GM21526 (cell line): ENCODE data around the gene PODXL.

Source experiments
- ATAC-seq: cut with Tn5 transposase; IDR thresholded peaks from one replicate; pipeline ENCODE4 v1.9.1; 2021; ENCODE audit warnings: moderate library complexity; ENCODE audit not compliant: unreplicated experiment, low FRiP score

Gene PODXL

DNA sequence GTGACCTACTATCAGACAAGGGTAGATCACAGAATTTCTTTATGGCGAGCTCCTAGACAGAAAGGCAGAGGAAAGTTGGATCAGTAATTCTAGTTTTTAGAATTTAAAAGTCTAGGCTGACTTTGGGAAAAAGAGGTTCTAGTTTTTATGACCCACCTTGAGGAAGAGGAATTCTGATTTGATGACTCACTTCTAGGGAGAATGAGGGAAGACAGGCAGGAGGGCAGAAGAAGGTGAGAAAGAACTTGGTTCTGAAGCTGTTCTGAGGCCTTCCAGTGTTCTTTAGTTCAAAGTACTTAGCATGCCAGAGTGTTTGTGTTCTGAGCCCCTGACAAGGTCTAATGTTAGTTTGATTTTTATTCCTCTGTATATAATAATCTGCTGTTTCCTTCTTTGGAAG is 97.2 kb downstream of the PODXL start:
- no peak for ATAC-seq

DNA sequence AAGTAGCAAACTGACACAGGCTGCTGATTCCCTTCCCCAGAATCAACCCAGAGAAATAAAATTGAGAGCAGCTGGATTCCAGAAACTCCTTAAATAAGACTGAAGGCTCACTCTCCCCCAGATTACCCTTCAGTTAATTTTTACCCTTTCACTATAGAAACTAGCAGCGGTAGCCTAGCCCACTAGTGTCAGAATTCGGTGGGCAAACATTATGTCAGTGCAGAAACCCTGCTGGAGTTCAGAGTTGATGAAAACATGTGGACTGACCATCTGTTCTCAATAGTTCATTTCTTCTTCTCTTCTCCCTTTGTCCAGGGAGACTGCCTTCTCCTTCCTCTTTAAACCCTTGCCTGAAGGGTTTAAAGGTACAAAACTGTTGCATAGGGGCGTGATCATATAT is 100.1 kb downstream of the PODXL start:
- ATAC-seq = no peak

DNA sequence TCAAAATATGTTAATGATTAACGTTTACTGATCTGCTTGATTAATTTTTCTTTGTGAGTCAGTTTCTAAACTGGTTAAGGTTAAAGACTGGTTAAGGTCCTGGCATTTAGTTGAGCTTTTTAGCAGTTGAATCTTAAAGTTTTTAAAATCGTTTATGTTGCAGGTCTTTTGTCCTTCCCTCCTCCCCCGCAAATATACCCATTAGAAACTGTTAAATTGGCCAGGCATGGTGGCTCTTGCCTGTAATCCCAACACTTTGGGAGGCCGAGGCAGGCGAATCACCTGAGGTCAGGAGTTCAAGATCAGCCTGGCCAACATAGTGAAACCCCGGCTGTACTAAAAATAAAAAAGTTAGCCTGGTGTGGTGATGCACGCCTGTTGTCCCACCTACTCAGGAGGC is 100.9 kb downstream of the PODXL start:
- no peak for ATAC-seq

DNA sequence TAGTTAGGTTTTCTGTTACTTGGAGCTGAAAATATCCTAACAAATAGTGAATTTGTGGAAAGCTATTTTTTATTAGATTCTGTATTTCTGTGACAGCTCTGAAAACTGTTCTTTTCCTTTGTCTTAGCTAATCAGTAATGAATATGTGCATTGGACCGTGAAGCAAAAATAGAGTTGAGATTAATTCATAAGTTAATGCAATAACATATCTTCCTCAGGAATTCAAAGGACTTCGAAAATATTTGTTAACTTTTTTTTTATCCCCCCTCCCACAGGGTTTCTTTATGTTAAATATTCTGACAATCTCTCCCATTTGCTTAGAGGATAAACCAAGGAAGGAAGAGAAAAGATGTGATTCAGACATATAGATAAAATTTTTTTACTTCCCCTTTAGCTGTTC is 101.4 kb downstream of the PODXL start:
- ATAC-seq = no peak

DNA sequence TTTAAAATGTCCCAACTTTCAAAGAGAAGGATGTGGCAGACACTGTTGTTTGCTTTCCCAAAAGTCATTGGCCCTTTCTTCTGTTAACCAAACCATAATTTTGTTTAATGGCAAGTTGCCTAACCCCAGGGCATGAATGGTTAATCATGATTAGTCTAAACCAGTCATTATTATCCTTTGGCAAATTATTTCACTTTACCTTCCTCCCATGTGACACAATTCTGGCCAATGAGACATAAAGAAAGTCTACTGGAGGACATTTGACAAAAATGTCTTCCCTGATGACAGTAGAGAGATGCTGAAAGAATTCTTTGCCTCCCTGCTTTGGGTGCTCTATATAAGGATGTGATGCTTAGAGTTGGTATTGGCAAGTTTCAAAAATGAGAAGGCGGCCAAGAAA is 101.9 kb downstream of the PODXL start:
- no peak for ATAC-seq
